Skeletal muscle satellite cell (primary cell): Measurements from ENCODE around the gene TRMT5.

Experiments used
- H3K27me3 ChIP-seq: 2 replicates; pipeline ENCODE4 v1.7.0; 2013; ENCODE audit warnings: low read length; ENCODE audit not compliant: control insufficient read depth, insufficient read depth
- H3K36me3 ChIP-seq: 2 replicates; pipeline ENCODE4 v1.7.0; 2013; ENCODE audit warnings: mild to moderate bottlenecking, control low read depth, low read length; ENCODE audit not compliant: insufficient read depth
- H3K4me1 ChIP-seq: 2 replicates; pipeline ENCODE4 v1.7.0; 2013; ENCODE audit warnings: low read length; ENCODE audit not compliant: control insufficient read depth, insufficient read depth
- H3K4me2 ChIP-seq: 2 replicates; pipeline ENCODE4 v1.7.0; 2013; ENCODE audit warnings: mild to moderate bottlenecking, low read length
- H3K4me3 ChIP-seq: 2 replicates; pipeline ENCODE4 v1.7.0; 2013; ENCODE audit warnings: low read length
- H3K9ac ChIP-seq: 2 replicates; pipeline ENCODE4 v1.7.0; 2013; ENCODE audit warnings: mild to moderate bottlenecking, low read depth, low read length, moderate library complexity
- H3K9me3 ChIP-seq: replicated peaks from 2 replicates; pipeline ENCODE4 v1.7.0; 2013; ENCODE audit warnings: mild to moderate bottlenecking, control low read depth, low read length

Gene TRMT5

GRCh38 chr14:60963761-60964160 lies 17.1 kb downstream of the TRMT5 start:
- peaks cover 5% of the 10 kb centered on the region for H3K9me3 ChIP-seq
- no peak overlapping the region for H3K9ac ChIP-seq
- H3K36me3 ChIP-seq, result no peaks in the 10 kb centered on the region
- H3K4me2 ChIP-seq, result no peak overlapping the region
- peaks cover 21% of the 10 kb centered on the region for H3K4me1 ChIP-seq
- H3K27me3 ChIP-seq, result no peaks in the 10 kb centered on the region
- no peak overlapping the region for H3K4me3 ChIP-seq

- H3K4me1 ChIP-seq, result no peaks in the 10 kb centered on the region
- no peak overlapping the region for H3K4me2 ChIP-seq
- H3K9me3 ChIP-seq, result peaks cover 9% of the 10 kb centered on the region
- H3K4me3 ChIP-seq, result no peak overlapping the region
- H3K27me3 ChIP-seq, result no peaks in the 10 kb centered on the region
- H3K9ac ChIP-seq, result no peak overlapping the region
- H3K36me3 ChIP-seq, result no peaks in the 10 kb centered on the region
Observed at GRCh38 chr14:60958146-60958545, 22.7 kb downstream of the TRMT5 start.

GRCh38 chr14:60956632-60957031 lies 24.2 kb downstream of the TRMT5 start:
- Histone ChIP-seq H3K9me3 (peaks cover 9% of the 10 kb centered on the region), H3K36me3 (no peaks in the 10 kb centered on the region), H3K27me3 (no peaks in the 10 kb centered on the region)

GRCh38 chr14:60956202-60956601 lies 24.7 kb downstream of the TRMT5 start:
- peaks cover 15% of the 10 kb centered on the region for H3K4me1 ChIP-seq
- no peak overlapping the region for H3K9ac ChIP-seq
- peaks cover 9% of the 10 kb centered on the region for H3K9me3 ChIP-seq
- H3K36me3 ChIP-seq, result no peaks in the 10 kb centered on the region
- H3K4me3 ChIP-seq, result no peak overlapping the region
- H3K27me3 ChIP-seq, result no peaks in the 10 kb centered on the region
- H3K4me2 ChIP-seq, result no peak overlapping the region

More at GRCh38 chr14:60956632-60957031, 24.2 kb downstream of the TRMT5 start:
- no peak overlapping the region for H3K4me2 ChIP-seq
- no peak overlapping the region for H3K9ac ChIP-seq
- H3K4me3 ChIP-seq, result no peak overlapping the region
- peaks cover 11% of the 10 kb centered on the region for H3K4me1 ChIP-seq

- Histone ChIP-seq H3K27me3 (no peaks in the 10 kb centered on the region), H3K4me3 (no peak overlapping the region), H3K4me1 (peaks cover 22% of the 10 kb centered on the region), H3K9me3 (no peaks in the 10 kb centered on the region), H3K36me3 (no peaks in the 10 kb centered on the region), H3K9ac (no peak overlapping the region), H3K4me2 (no peak overlapping the region)
Observed at GRCh38 chr14:60951776-60952435, 29.0 kb downstream of the TRMT5 start.

GRCh38 chr14:60946773-60947172 lies 34.1 kb downstream of the TRMT5 start:
- Histone ChIP-seq H3K4me1 (peaks cover 38% of the 10 kb centered on the region), H3K9ac (no peak overlapping the region), H3K27me3 (no peaks in the 10 kb centered on the region), H3K4me2 (no peak overlapping the region), H3K4me3 (no peak overlapping the region), H3K36me3 (no peaks in the 10 kb centered on the region), H3K9me3 (no peaks in the 10 kb centered on the region)

- Histone ChIP-seq H3K9ac (no peak overlapping the region), H3K27me3 (no peaks in the 10 kb centered on the region), H3K4me3 (no peak overlapping the region), H3K4me1 (peaks cover 30% of the 10 kb centered on the region), H3K4me2 (no peak overlapping the region), H3K9me3 (no peaks in the 10 kb centered on the region), H3K36me3 (no peaks in the 10 kb centered on the region)
Observed at GRCh38 chr14:60945984-60946383, 34.9 kb downstream of the TRMT5 start.

- Histone ChIP-seq H3K4me3 (no peak overlapping the region), H3K27me3 (no peaks in the 10 kb centered on the region), H3K36me3 (no peaks in the 10 kb centered on the region), H3K4me2 (no peak overlapping the region), H3K9ac (no peak overlapping the region), H3K4me1 (peaks cover 26% of the 10 kb centered on the region), H3K9me3 (no peaks in the 10 kb centered on the region)
Observed at GRCh38 chr14:60944204-60944603, 36.7 kb downstream of the TRMT5 start.

GRCh38 chr14:60943637-60944032 lies 37.2 kb downstream of the TRMT5 start:
- peaks cover 26% of the 10 kb centered on the region for H3K4me1 ChIP-seq
- no peak overlapping the region for H3K4me3 ChIP-seq
- no peak overlapping the region for H3K9ac ChIP-seq
- H3K36me3 ChIP-seq, result no peaks in the 10 kb centered on the region
- no peak overlapping the region for H3K4me2 ChIP-seq
- no peaks in the 10 kb centered on the region for H3K9me3 ChIP-seq
- H3K27me3 ChIP-seq, result no peaks in the 10 kb centered on the region

- H3K36me3 ChIP-seq, result no peaks in the 10 kb centered on the region
- no peak overlapping the region for H3K4me2 ChIP-seq
- H3K9me3 ChIP-seq, result no peaks in the 10 kb centered on the region
- no peaks in the 10 kb centered on the region for H3K4me1 ChIP-seq
- H3K9ac ChIP-seq, result no peak overlapping the region
- H3K4me3 ChIP-seq, result no peak overlapping the region
- no peaks in the 10 kb centered on the region for H3K27me3 ChIP-seq
Observed at GRCh38 chr14:60935319-60935718, 45.6 kb downstream of the TRMT5 start.

GRCh38 chr14:60933920-60934655 lies 46.8 kb downstream of the TRMT5 start:
- Histone ChIP-seq H3K4me3 (no peak overlapping the region), H3K9me3 (no peaks in the 10 kb centered on the region), H3K4me2 (no peak overlapping the region), H3K27me3 (no peaks in the 10 kb centered on the region), H3K9ac (no peak overlapping the region), H3K4me1 (no peaks in the 10 kb centered on the region), H3K36me3 (no peaks in the 10 kb centered on the region)

- Histone ChIP-seq H3K4me2 (no peak overlapping the region), H3K9ac (no peak overlapping the region), H3K9me3 (no peaks in the 10 kb centered on the region), H3K27me3 (no peaks in the 10 kb centered on the region), H3K4me1 (no peaks in the 10 kb centered on the region), H3K36me3 (no peaks in the 10 kb centered on the region), H3K4me3 (no peak overlapping the region)
Observed at GRCh38 chr14:60931218-60931617, 49.7 kb downstream of the TRMT5 start.
